Breast epithelium (tissue), 3 donors: Measurements from ENCODE around the gene GRM1.

Experiments used
- CTCF ChIP-seq, 3 donors: fragments of 450-650 bp; IDR thresholded peaks; one replicate each; pipeline ENCODE4 v1.5.1; 2016 to 2017; ENCODE audit warnings: antibody characterized with exemption in 3 of 3, mild to moderate bottlenecking in 3 of 3, moderate library complexity in 3 of 3
- POLR2A ChIP-seq: fragments of 450-650 bp; IDR thresholded peaks from one replicate; pipeline ENCODE4 v1.6.1; 2016; ENCODE audit warnings: antibody characterized with exemption, mild to moderate bottlenecking, moderate library complexity
- POLR2AphosphoS5 ChIP-seq, 3 donors: sonication (generic); formaldehyde crosslinking; IDR thresholded peaks; one replicate each; pipeline ENCODE4 v1.6.1; 2017; ENCODE audit warnings: antibody characterized with exemption in 3 of 3

- TF ChIP-seq CTCF (IDR thresholded peaks at IDR 0.05) (no peak), POLR2A (no peak), POLR2AphosphoS5 (IDR thresholded peaks at IDR 0.05) (no peak)
Observed at GRCh38 chr6:146295695-146296094, 266.8 kb downstream of the GRM1 start.
